NCI-H1694 (cell line): ENCODE results near the gene POR.

ENCODE experiments used
- DNase-seq: peaks from one replicate; lab custom pipeline; 2025; lab: John Stamatoyannopoulos, UW

The POR gene

DNA sequence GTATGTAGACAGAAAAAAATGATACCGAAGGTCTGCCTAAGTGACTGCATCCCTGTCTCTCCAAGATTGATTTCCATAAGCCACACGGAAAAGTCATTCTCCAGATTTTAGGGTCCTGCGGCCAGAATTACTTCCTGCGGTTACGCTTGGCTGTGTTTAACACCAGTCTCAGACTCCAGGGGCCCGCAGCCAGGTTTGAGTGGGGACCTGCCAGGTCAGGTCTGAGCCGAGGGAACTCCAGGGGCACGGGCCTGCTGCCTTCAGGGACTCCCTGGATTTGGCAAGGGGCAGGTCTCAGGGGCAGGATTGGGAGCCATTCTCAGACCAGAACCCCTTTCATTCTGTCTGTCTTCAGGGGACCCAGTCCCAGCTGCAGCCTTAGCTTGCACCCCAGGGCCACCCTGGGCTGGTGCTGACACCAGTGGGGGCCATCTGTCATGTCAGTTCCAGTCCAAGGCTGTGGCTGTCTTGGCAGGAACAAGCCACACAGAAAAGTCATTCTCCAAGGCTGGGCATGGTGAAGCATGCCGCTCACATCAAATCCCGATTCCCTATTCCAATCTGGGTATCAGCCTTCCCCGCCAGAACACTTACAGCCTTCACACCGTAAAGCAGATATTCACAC lies 40.5 kb downstream of the POR start:
- DNase-seq = no peak

DNA sequence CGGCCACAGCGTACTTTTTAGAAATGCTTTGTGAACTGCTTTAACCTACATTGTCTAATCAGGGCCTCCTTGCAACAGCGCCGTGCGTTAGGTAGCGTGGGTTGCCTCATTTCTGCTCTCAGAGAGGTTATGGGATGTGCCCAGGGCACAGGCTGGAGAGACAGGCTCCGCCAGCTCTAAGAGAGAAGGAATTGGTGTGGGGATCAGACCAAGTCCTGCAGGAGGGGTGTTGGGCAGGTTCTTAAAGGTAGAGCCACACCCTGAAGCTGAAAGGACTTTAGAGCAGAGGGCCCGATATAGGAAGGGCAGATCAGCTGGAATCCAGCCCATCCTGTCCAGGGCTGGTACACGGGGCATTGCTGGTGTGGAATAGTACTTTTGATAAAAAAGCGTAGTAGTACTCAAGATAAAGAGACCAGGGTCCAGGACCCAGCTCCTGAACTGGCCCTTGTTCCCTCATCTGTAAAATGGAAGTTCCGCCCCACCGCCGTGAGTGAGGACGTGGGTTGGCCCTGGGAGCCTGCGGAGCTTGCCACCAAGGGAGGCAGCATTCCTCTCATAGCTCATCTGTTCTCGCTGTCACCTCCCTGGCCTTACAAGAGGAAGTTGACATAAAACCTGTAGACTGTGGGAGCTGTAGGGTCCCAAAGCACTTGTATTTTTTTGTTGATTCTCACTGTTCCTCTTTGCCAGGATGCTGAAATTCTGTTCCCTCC lies 42.2 kb downstream of the POR start:
- DNase-seq = no peak

DNA sequence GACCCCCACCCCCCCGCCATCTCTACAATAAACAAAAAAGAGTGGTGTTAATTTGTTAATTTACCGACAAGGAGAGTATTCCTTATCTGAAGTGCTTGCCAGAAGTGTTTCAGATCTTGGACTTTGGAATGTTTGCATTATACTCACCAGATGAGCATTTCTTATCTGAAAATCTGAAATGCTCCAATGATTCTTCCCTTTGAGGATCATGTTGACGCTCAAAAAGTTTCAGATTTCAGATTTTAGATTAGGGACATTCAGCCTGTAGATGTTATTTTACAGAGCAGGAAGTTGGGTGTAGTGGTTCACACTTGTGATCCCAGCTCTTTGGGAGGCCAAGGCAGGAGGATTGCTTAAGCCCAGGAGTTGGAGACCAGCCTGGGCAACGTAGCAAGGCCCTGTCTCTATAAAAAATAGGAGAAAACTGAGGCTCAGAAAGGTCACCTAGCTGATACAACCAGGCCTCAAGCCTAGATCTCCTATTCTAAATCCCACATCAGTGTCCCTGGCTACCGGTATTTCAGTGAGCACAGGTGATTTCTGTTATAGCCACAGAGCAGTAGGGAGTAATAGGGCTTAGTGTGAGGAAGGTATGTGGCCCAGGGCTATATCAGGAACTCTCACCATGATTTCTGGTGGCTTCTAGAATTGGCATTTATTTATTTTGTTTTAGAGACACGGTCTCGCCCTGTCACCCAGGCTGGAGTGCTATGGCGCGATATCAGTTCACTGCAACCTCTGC lies 44.0 kb downstream of the POR start:
- DNase-seq = no peak

- no peak for DNase-seq
Observed at GRCh38 chr7:75960372-75960771, 45.4 kb downstream of the POR start.

- no peak for DNase-seq
Observed at GRCh38 chr7:75961218-75961617, 46.3 kb downstream of the POR start.

DNA sequence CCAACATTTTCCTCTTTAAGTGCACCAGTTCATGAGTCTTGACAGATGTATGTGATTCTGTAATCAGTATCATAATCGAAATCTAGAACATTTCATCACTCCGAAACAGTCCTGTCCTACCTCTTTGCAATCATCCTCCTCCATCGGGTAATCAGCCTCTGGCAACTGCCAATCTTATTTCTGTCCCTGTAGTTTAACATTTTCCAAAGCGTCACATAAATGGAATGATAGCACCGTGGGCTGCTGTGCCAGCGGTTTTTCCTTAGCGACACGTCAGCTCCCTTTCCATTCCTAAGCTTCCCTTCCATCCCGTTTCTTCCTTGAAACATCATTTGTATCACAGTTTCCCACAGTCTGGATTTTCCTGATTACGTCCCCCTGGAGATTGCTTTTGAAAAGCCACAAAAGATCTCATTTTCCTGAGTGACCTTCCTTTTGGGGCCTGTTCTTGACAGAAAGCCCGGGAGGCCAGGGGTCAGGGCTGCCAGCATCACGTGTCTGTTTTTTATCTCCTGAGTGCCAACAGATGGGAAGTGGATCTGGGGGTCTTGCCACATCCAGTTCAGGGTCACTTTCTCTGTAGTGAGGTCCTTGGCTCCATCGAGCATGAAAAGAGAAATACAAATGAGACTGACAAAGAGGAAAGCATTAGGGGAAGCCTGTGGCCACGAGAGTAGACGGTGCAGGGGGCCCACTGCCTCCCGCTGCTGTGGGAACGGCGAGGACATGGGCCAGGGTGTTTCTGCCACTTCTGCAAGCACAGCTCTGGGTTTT lies 47.8 kb downstream of the POR start:
- DNase-seq = no peak

GRCh38 chr7:75963381-75963995 lies 48.5 kb downstream of the POR start:
- no peak for DNase-seq

GRCh38 chr7:75965617-75966016 lies 50.7 kb downstream of the POR start:
- DNase-seq = no peak

DNA sequence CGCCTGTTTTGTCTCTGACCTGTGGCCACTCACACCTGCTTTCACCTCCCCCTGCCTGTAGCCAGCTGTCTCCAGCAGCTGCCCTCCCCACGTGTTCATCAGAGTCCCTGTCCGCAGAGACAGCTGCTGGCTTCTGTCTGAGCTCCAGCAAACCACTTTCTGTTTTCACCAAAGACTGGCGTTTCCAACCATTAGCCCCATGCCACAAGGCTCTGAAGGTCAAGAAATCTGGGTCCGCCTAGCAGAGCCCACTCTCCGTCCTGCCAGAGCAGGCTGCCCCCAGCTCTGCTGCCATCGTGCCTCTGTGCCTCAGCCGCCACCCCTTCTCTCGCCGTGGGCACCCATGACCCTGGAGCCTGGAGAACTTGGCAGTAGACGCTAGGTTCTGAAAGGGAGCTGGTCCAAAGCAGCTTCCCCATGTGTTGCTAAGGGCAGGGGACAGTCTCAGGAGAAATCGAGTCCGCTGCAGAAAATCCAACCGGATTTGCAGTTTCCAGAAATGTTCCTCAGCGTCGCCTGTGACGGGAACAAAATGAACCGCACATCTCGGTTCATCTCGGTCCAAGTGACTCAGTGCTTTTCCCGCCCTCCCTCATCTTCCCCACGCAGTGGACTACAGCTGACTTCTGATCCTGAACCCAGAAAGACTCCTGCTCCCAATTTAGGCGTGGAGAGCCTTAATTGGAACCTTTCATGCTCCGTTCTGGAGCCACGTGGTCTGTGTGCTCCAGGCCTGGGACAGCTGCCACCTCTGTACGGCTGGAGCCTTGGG lies 51.4 kb downstream of the POR start:
- DNase-seq = peak; percentile 47

GRCh38 chr7:75967055-75967454 lies 52.1 kb downstream of the POR start:
- DNase-seq = no peak

DNA sequence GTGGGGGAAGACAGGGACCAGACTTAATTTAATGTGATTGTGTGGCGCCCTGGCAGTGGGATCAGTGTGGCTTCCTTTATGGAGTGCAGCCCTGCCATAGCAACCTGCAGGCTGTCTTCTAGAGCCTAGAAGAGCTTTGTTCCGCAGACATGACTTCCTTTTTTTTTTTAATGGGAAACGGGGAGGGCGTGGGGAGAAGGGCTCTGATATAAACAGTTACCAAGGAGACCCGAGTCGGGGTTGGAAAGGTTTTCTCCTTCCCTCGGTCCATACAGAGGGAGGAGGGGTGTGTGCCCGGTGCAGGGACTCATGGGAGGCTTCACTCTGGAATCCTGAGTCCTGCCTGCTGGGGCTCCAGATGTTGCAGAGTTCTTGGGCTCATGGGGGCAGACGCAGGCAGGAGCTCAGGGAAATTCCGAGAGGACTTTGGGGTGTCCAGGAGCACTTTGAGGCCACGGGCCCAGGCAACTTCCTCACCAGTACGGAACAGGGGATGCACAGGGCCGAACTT lies 52.6 kb downstream of the POR start:
- DNase-seq = no peak

DNA sequence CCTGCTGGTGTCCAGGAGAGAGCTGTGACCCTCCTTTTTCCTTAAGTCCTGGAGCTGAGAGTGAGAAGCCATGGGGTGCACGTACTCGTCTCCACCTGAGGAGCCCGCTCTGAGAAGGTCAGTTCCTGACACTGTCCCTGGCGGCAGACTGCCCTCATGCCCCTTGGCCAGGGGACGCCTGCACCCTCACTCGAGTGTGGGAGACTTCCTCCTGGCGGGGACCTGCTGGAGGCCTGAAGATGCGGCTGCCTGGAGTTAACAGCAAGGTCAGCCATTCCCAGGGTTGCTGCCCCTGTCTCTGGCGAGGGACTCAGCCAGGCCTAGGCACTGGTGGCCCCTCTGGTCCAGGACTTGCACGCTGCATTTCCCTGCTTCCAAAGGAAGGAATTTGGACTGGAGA lies 53.1 kb downstream of the POR start:
- no peak for DNase-seq

DNA sequence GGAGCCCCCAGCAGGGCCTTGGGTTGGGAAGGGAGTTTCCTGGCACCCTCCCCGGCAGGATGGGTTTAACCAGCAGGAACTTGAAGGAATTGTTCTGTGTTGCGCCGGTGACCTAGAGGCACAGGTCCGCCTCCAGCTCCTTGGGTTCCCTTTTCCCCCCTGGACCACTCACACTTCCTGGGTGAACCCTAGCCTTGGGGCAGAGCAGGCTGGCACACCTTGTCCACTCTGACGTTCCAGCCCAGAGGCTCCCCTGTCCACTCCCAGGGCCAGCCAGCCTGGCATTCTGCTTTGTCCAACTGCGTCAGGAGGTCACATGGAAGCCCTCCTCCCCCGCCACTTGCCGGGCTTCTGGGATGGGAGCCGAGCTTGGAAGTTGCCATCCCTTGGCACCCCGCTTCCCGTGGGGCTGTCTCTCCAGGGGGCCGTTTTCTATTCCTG lies 53.6 kb downstream of the POR start:
- DNase-seq = no peak

DNA sequence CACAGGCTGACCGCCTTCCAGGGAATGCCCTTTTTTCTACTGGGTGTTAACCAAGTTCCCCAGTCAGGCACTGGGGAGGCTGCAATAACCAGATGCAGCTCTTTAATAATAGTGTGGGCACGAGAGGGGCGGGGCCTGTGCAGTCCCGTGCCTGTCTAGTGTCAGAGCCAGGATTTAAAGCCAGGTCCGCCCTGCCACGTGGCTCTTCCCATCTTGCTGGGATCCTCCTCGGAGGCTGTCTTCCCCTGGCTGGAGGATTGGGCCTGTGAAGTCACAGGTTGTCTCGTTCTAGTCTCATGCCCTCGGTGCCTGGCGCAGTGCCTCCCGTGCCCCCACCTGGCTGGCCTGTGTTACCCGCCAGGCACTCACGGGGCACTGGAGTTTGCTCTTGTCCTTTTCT lies 54.2 kb downstream of the POR start:
- DNase-seq = no peak

DNA sequence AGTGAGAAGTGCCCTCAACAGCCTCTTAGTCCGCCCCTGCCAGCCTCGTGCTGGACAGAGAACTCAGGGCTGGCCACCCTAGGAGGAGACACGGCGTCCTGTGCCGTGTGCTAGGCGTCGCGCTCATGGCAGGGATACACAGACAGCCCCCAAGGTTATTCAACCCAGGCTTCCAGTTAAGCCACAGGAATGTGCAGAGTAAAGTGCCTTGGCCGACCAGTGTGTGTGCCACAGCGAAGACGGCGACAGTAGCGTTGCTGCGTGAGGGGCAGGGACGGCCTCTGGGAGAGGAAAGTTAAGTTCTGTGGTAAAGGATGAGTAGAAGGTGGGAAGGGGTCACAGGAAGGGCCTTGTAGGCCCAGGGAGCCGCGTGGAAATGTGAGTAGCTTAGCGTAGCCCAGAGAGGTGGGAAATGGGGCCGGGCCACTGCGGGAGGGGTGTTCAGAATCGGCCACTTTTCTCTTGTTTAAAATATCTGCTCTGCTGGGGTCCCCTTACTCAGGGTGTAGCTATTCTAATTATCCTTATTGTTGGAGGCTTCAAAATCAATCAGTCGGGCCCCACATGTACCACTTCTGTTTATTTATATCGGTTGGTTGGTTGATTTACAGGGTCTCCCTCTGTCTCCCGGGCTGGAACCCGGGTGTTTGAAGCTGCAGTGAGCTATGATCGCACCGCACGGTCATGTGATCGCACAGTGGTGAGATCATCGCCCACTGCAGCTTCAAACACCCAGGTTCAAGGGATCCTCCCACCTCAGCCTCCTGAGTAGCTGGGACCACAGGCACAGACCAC lies 54.9 kb downstream of the POR start:
- no peak for DNase-seq

DNA sequence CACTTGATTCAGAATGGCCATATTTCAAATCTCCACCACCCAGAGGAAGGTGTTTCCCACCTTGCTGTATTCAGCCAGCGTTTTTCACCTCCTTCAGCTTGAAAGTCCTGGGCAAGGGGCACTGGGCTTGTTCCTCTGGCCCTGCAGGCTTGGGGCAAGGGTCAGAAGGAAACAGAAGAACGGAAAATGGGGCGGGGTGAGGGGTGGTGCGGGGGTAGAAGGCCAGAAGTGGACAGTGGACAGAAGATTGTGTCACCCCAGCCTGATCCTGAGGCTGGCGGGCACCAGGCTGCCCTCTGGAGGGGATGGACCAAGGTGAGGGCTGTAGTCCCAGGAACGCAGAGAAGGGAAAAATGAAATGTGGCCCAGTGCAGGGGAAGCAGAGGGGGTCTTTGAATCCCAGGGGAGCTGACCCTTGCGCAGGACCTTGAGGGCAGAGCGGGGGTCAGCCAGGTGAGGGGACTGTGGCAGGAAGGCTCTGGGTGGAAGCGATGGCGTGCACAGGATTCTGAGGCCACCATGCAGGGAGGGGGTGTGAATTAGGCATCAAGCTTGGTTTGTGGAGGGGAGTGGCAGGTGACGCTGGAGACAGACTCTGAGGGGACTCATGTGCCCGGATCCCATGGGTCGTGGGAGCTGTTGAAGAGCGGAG lies 56.5 kb downstream of the POR start:
- no peak for DNase-seq

DNA sequence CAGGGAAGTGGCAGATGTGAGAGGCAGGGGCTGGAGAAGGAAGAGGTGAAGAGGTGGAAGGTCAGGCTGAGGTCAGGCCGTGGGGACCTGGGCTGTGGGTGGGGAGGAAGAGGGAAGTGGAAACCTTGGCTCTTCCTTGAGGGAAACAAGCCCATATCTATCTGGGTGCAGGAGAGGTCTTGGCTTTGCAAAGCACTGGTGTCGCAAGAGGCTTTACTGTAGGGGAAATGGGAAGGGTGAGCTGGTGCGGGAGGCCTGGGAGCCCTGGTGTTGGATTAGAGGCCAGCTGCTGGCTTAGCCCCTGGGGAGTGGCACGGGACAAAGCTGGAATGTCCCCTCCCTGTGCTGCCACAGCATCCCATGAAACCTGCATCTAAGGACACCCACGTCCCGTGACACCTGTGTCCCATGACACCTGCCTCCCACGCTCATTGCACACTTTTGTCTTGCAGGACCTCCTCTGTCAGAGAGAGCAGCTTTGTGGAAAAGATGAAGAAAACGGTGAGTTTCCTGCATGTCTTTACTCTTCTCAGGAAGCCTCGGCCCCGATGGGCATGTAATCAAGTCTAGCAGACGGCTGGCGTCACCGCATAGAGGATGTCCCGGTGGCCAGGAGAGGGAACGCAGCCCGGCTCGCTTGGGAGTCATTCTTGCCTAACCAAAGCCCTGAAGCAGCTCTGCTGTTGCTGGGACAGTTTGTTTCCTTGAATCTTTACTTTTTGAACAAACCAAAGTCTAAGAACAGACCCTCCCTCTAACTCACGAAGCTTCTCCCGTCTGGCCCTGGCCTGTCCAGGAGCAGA lies 57.2 kb downstream of the POR start:
- DNase-seq = no peak

- peak; percentile 34 for DNase-seq
Observed at GRCh38 chr7:75977743-75978142, 62.8 kb downstream of the POR start.
